GM19025 (cell line): ENCODE results near the gene PLEKHG4.

Experiments
- ATAC-seq: cut with Tn5 transposase; IDR thresholded peaks from one replicate; pipeline ENCODE4 v1.9.1; 2021; ENCODE audit warnings: mild to moderate bottlenecking, low read depth, moderate library complexity; ENCODE audit not compliant: unreplicated experiment

Gene PLEKHG4

DNA sequence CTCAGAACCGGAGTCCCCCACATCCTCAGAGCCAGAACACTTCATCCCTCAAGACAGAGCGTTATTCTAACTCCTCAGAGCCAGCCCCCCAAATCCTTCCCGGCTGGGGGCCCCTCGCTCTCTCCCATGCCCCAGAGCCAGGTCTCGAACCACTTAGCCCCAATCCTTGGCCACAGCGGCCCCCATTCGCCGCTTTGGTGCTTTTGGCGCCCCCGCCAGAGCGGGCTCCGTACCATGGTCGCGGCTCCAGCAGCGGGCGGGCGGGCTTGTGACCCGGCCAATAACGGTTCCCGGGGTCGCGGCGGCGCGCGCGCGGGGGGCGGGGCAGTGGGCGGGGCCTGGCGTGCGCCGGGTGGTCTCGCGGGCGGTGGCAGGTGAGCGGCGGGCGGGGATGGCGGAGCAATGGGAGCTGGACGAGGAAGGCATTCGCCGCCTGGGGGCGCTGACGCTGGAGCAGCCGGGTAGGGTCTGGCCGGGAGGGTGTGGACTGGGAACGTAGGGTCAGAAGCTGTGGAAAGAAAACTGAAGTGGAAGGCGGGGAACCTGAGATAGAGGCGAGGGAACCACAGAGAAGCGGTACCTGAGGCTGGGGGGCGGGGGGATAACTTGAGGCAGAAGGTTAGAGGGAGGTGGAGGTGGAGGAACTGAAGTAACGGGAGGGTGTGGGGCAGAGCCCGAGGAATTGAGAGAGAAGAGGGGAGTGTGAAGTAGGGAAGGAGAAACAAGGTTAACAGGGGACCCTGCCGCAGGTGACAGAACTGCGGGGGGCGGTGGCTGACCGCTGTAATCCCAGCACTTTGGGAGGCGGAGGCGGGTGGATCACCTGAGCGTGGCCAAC lies 47.4 kb downstream of the PLEKHG4 start, which contains the start of the genes KCTD19 and LRRC36:
KCTD19 (minus strand) TSS at position 270 of the 838 bp plus-strand sequence; CDS start at position 236, 34 bp downstream.
LRRC36 (plus strand) TSS at position 344 of the 838 bp plus-strand sequence; CDS start at position 392, 48 bp downstream.
- ATAC-seq: no peak

GRCh38 chr16:67327743-67328142 lies 48.4 kb downstream of the PLEKHG4 start:
- no peak for ATAC-seq

- ATAC-seq: no peak
Measured at GRCh38 chr16:67329901-67330300, 50.6 kb downstream of the PLEKHG4 start.

GRCh38 chr16:67333315-67333714 lies 54.0 kb downstream of the PLEKHG4 start:
- ATAC-seq: no peak

DNA sequence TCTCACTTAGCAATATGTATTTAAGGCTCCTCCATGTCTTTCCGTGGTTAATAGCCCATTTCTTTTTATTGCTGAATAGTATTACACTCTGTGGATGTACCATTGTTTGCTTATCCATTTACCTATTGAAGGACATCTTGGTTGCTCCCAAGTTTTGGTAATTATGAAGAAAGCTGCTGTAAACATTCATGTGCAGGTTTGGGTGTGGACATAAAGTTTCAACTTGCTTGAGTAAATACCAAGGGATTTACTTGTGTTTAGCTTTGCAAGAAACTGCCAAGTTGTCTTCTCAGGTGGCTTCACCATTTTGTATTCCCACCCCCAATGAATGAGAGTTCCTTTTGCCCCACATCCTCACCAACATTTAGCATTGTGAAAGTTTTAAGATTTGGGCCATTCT lies 56.8 kb downstream of the PLEKHG4 start:
- ATAC-seq: no peak

GRCh38 chr16:67336648-67337047 lies 57.3 kb downstream of the PLEKHG4 start:
- no peak for ATAC-seq
